Calu3 (cell line): Measurements from ENCODE around the gene FXYD6. TPM values are rescaled to one million over a fixed set of nuclear protein-coding genes. Genes with fewer than 3 reads are reported as not detected.

Source experiments
- BruUV-seq: library from RNA; stranded (reverse); fragments of 400-500 nt; replicated peaks from 2 replicates; lab custom pipeline; 2021; lab: Mats Ljungman, UMichigan
- CTCF ChIA-PET: fragments of 300-600 bp; sonication (Branson Sonifier 250); formaldehyde crosslinking; loops from one replicate; lab custom pipeline; 2022; ENCODE audit warnings: antibody characterized with exemption; lab: Charles Lee
- DNase-seq: peaks from one replicate; pipeline ENCODE4 v3.0.0; 2022
- H3K27ac Mint-ChIP-seq: one replicate; pipeline ENCODE4 v1.8.0; 2022; ENCODE audit warnings: mixed read lengths; ENCODE audit not compliant: unreplicated experiment
- H3K27me3 Mint-ChIP-seq: one replicate; pipeline ENCODE4 v1.8.0; 2022; ENCODE audit warnings: mixed read lengths; ENCODE audit not compliant: unreplicated experiment
- H3K36me3 Mint-ChIP-seq: one replicate; pipeline ENCODE4 v1.8.0; 2022; ENCODE audit warnings: mild to moderate bottlenecking, moderate library complexity, mixed read lengths; ENCODE audit not compliant: insufficient read depth, unreplicated experiment
- H3K4me1 Mint-ChIP-seq: one replicate; pipeline ENCODE4 v1.8.0; 2022; ENCODE audit warnings: mild to moderate bottlenecking, low read depth, mixed read lengths; ENCODE audit not compliant: unreplicated experiment
- H3K4me3 Mint-ChIP-seq: one replicate; pipeline ENCODE4 v1.8.0; 2022; ENCODE audit warnings: mild to moderate bottlenecking, low read depth, moderate library complexity, mixed read lengths; ENCODE audit not compliant: unreplicated experiment
- H3K9me3 Mint-ChIP-seq: one replicate; pipeline ENCODE4 v1.8.0; 2022; ENCODE audit warnings: low read depth, mixed read lengths; ENCODE audit not compliant: unreplicated experiment
- intact Hi-C: fragments of 100-400 bp; cut with micrococcal nuclease; formaldehyde crosslinking; loops from one replicate; pipeline ENCODE4 v1.10.0; 2022; ENCODE audit not compliant: unreplicated experiment
- total RNA-seq: library from RNA; stranded (reverse); gene quantifications from 2 replicates; pipeline ENCODE4 v1.2.3, GENCODE V29; 2022
- TF ChIP-seq, protein P1 (sequence below): fragments of 200-600 bp; IDR thresholded peaks from one replicate; pipeline ENCODE4 v1.8.0; 2022; ENCODE audit warnings: antibody characterized with exemption; ENCODE audit not compliant: unreplicated experiment

Gene FXYD6
- total RNA-seq, 1 experiment from 2014 or later, result 0.61 TPM

DNA sequence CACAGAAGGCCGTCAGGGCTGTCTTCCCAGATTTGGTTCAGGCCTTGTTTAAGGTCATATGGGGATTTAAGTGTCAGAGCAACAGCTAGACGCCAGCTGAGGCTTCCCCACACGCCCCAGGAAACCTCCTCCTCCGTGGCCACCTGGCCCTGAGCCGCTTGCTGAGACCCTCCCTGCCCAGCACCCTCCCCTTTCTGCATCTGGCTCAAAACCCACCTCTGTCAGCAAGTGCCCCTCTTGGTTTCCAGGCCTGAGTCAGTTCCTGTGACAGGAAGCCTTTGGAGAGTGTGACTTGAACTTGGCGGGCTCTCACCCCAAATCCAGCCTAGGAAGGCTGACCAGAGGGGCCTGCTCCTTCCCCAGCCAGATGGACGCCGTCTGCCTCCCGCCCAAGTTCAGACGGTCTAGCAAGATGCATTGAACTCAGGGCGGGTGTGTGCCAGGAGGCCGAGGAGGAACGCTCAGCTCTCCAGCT is 52.5 kb downstream of the FXYD6 start:
- CTCF ChIA-PET, result interaction anchor here (1.0 to 1.7 kb wide), 3 partner anchors 10 to 229 kb away, joined by 4 to 11 read pairs (median 9); no protein-coding TSS in a partner anchor
- no peak for DNase-seq
- peaks cover 42% of the 10 kb centered on the region for H3K4me1 Mint-ChIP-seq
- H3K36me3 Mint-ChIP-seq, result peaks cover 14% of the 10 kb centered on the region
- TF ChIP-seq, protein P1, sequence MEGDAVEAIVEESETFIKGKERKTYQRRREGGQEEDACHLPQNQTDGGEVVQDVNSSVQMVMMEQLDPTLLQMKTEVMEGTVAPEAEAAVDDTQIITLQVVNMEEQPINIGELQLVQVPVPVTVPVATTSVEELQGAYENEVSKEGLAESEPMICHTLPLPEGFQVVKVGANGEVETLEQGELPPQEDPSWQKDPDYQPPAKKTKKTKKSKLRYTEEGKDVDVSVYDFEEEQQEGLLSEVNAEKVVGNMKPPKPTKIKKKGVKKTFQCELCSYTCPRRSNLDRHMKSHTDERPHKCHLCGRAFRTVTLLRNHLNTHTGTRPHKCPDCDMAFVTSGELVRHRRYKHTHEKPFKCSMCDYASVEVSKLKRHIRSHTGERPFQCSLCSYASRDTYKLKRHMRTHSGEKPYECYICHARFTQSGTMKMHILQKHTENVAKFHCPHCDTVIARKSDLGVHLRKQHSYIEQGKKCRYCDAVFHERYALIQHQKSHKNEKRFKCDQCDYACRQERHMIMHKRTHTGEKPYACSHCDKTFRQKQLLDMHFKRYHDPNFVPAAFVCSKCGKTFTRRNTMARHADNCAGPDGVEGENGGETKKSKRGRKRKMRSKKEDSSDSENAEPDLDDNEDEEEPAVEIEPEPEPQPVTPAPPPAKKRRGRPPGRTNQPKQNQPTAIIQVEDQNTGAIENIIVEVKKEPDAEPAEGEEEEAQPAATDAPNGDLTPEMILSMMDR, result no peak
- no peaks in the 10 kb centered on the region for H3K9me3 Mint-ChIP-seq
- no peak overlapping the region for H3K27ac Mint-ChIP-seq
- intact Hi-C loops, result no loop called here
- peak overlapping the region; percentile 32 for H3K4me3 Mint-ChIP-seq
- BruUV-seq, result no TSS peak
- no peaks in the 10 kb centered on the region for H3K27me3 Mint-ChIP-seq

DNA sequence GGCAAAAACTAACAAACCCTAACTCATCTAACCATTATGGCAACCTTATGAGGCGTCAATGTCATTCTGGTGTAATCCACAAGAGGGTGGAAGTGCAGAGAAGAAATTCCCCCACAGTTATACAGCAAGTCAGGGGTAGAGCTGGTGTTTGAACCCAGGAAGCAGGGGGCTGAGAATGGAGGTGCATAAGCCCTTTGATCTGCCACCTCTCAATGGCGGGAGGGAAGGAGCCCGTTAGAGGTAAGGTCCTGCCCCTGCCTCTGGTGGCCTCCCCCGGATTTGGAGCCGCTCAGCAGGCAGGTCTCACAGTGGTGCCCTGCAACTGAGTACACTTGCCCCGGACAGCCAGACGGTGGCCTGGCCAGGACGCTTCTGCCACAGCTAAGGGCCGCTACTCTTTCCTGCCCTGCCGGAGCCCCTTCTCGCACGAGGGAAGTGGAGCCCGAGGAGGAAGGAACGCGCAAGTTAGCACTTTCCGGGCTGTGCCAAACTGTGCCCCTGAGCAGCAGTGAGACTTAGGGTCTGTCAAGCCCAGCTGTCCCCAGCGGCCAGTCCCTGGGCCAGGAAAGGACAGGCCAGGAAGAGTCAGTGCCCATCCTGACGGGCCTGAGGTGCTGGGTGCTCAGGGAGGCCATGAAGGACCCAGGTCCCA is 53.0 kb downstream of the FXYD6 start:
- TF ChIP-seq, protein P1, result no peak
- H3K36me3 Mint-ChIP-seq, result peaks cover 17% of the 10 kb centered on the region
- no peaks in the 10 kb centered on the region for H3K27me3 Mint-ChIP-seq
- DNase-seq, result no peak
- H3K27ac Mint-ChIP-seq, result no peak overlapping the region
- CTCF ChIA-PET, result interaction anchor here (1.6 to 1.7 kb wide), 2 partner anchors 10 to 124 kb away, joined by 9 to 11 read pairs; no protein-coding TSS in a partner anchor
- H3K4me1 Mint-ChIP-seq, result peaks cover 47% of the 10 kb centered on the region
- no peaks in the 10 kb centered on the region for H3K9me3 Mint-ChIP-seq
- no TSS peak for BruUV-seq
- H3K4me3 Mint-ChIP-seq, result no peak overlapping the region
- intact Hi-C loops, result no loop called here

DNA sequence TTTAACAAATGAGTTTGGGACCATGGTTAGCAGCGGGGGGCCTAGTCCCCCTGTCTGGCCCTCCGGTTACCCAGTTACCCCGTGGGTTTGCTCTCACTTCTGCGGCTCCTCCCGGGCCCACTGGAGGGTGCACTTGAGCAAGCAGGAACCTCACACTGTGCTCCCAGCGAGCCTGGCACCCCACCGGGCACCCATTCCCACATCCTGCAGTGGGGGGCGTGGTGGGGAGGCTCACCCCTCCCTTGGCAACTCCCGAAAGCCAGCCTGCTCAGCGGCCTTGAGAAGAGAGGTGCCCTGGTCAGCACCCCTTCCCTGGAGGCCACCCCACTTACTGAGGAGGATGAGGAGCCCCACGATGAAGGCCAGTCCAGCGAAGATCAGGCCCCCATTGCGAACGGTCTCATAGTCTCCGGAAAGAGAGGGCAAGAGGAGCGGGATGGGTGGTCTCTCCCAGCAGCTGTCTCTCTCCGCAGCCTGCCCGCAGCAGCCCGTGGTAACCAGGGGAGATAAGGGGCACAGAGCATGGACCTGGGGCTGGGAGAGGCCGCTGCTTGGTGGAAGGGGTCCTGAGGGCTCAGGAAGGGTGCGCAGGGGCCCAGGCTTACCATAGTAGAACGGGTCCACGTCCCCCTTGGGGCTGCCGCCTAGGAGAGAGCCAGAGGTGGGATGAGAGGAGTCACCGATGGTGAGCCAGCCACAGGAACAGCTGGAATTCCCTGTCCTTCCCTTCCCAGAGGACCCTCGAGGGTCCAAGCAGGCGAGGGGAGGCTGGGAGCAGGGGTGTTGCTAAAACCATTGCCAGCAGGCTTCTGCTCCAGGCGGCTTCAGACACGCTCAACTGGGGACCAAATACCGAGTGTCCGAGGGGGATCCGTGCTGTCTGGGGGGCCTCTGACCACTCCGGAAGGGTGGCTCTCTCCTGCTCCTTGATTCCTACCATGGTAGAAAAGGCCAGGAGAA is 54.1 kb downstream of the FXYD6 start:
- Mint-ChIP-seq H3K4me1 (peaks cover 58% of the 10 kb centered on the region), H3K4me3 (no peak overlapping the region), H3K9me3 (no peaks in the 10 kb centered on the region), H3K27me3 (no peaks in the 10 kb centered on the region), H3K36me3 (peaks cover 21% of the 10 kb centered on the region), H3K27ac (no peak overlapping the region)
- no TSS peak for BruUV-seq
- CTCF ChIA-PET, result no interaction called here
- peak; percentile 61 for DNase-seq
- intact Hi-C loops, result no loop called here
- TF ChIP-seq, protein P1, result peak; percentile 61

DNA sequence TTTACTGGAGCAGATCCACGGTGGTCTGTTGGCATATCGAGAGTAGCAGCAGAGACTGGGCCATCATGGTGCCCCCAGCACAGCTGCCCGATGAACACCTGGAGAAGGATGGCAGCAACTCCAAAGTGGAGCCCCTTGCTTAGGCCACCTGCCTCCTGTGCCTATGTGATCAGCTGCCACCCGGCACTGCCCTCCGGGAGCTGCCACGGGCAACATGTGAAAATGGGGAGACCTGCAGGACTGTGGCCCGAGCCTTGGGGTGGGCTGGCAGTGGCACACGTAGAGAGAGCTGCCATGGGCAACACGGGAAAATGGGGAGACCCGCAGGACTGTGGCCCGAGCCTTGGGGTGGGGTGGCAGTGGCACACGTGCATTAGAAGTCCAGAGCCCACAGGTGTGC is 55.0 kb downstream of the FXYD6 start:
- H3K36me3 Mint-ChIP-seq, result peaks cover 16% of the 10 kb centered on the region
- H3K27me3 Mint-ChIP-seq, result no peaks in the 10 kb centered on the region
- CTCF ChIA-PET, result interaction anchor here (0.8 kb wide), 1 partner anchor 125 kb away, joined by 4 read pairs; no protein-coding TSS in a partner anchor
- H3K9me3 Mint-ChIP-seq, result no peaks in the 10 kb centered on the region
- no peak overlapping the region for H3K27ac Mint-ChIP-seq
- intact Hi-C loops, result no loop called here
- BruUV-seq, result no TSS peak
- H3K4me1 Mint-ChIP-seq, result peaks cover 51% of the 10 kb centered on the region
- DNase-seq, result no peak
- H3K4me3 Mint-ChIP-seq, result no peak overlapping the region
- TF ChIP-seq, protein P1, result no peak
